Psoas muscle (tissue), 8 donors: ENCODE results near the gene XCL1. TPM values are rescaled to one million over a fixed set of nuclear protein-coding genes. Genes with fewer than 3 reads are reported as not detected.
A peak's percentile ranks its signal among the peaks of the same experiment; 100 is the strongest.

Experiments
- ATAC-seq, 4 donors: fragments of 200-7000 bp; cut with Tn5 transposase; one replicate each; pipeline ENCODE4 v1.9.1; 2020; ENCODE audit warnings: moderate library complexity in 3 of 4, mild to moderate bottlenecking in 2 of 4
- DNase-seq, 2 donors: peaks; one replicate each; pipeline ENCODE4 v3.0.0-alpha.2; 2020
- H3K27ac ChIP-seq: fragments of 200-600 bp; one replicate; pipeline ENCODE4 v1.8.0; 2022
- H3K27me3 ChIP-seq, 3 donors: fragments of 200-600 bp in 1 of 3; one replicate each; pipeline versions ENCODE4 v1.6.1 to v1.8.0; 2013 to 2022; ENCODE audit warnings: low read length in 2 of 3, mild to moderate bottlenecking in 2 of 3, moderate library complexity in 1 of 3; ENCODE audit not compliant: insufficient read depth in 3 of 3
- H3K36me3 ChIP-seq, 2 donors: fragments of 200-600 bp in 1 of 2; one replicate each; pipeline versions ENCODE4 v1.6.1 to v1.8.0; 2013 to 2022; ENCODE audit warnings: low read depth in 1 of 2, mild to moderate bottlenecking in 1 of 2, moderate library complexity in 1 of 2; ENCODE audit not compliant: insufficient read depth in 1 of 2
- H3K4me1 ChIP-seq: fragments of 200-600 bp; one replicate; pipeline ENCODE4 v1.8.0; 2022
- H3K4me3 ChIP-seq: fragments of 200-600 bp; one replicate; pipeline ENCODE4 v1.8.0; 2022; ENCODE audit warnings: mild to moderate bottlenecking
- H3K9me3 ChIP-seq: fragments of 200-600 bp; one replicate; pipeline ENCODE4 v1.8.0; 2022
- CTCF ChIP-seq: fragments of 200-600 bp; IDR thresholded peaks from one replicate; pipeline ENCODE4 v1.8.0; 2022; ENCODE audit warnings: antibody characterized with exemption
- WGBS, 3 donors: extraction: QIAGEN DNeasy Blood & Tissue Kit; methylation state at CpG; one replicate each; pipeline versions ENCODE4 v1.1.6 to v1.1.7; 2013; 5-methylcytosine and 5-hydroxymethylcytosine counted together
- intact Hi-C, 2 donors: fragments of 100-400 bp; cut with DNase I; formaldehyde crosslinking; loops; one replicate each; pipeline versions ENCODE4 v1.11.0 to v1.14.2; 2022
- polyA plus RNA-seq, 3 donors: library from polyadenylated mRNA; stranded (reverse); fragments of 200-250 nt; gene quantifications; one replicate each; pipeline ENCODE4 v1.2.3, GENCODE V29; 2013
- total RNA-seq, 4 donors: library from RNA; stranded (reverse); fragmentation: NEBNext Ultra II Directional in 2 of 4; extraction: Animal tissue kit (Norgen Biotek cat#: 25700) in 2 of 4; gene quantifications; one replicate each; pipeline versions ENCODE4 v1.2.1 to v1.2.4, GENCODE V29; 2021 to 2023
- donor health status: healthy with polysubstance abuse.
- donor health status: DM: no; HTN: no; CAD: no; lungs with moderate emphysema.
- donor health status: Bipolar disorder and iron deficiency.
- donor health status: healthy.
- donor health status: DM: yes; HTN: yes; CAD: no.
- donor health status: DM: no; HTN: no; CAD: no.
- donor health status: DM: no; HTN: no; CAD: no.
- donor health status: DM: yes; HTN: yes; CAD: no.

Gene XCL1
- total and polyA plus RNA-seq, 7 donors, result 0.03 to 0.28 TPM; not detected in 5

DNA sequence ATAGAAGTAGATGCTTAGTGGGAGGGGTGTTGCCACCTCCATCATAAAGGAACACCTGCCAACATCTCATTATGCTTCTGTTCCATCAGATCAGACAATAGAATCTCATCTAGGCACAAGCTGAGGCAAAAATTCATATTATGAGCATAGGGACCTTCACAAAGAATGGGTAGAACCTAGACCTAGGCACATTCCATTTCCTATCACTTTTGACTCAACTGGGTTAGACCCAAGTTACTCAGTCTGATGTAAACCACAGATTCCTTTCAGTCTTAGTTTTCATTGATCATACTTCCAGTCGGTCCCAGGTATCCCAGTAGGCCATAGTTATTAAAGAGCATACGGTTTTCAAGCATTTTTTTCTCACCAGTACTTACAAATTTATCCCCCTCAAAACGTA is 21.7 kb downstream of the XCL1 start:
- DNase-seq, result no peak
- Histone ChIP-seq H3K9me3 (no peaks in the 10 kb centered on the region), H3K27me3 (peaks cover 0 to 5% (median 0%) of the 10 kb centered on the region in 3 donors), H3K27ac (no peak overlapping the region), H3K4me1 (no peaks in the 10 kb centered on the region), H3K36me3 (no peaks in the 10 kb centered on the region), H3K4me3 (no peak overlapping the region)
- 76 to 91% (median 88%) methylated on average over 3 of the region's 3 CpGs for WGBS, 3 donors
- no peak for ATAC-seq
- intact Hi-C loops, result no loop called here
- TF ChIP-seq CTCF, result no peak

DNA sequence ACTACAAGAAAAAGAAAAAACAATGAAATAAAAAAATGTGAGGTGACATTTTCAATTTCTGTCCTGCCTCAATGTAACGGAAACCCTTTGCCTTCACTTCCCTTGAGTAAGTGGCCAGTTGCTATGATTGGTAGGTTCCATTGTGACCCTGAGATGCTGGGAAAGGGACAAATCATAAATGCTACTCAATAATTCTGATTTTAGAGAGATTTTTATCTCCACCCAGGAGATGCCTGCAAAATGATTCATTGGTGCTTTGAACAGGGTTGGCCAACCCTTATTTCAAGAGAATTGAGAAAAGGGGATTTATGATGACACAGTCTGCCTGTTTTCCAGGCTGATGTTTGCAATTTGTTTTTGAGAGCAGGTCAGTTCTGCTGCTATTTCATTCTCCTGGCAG is 22.5 kb downstream of the XCL1 start:
- H3K27me3 ChIP-seq, result peaks cover 0 to 2% (median 0%) of the 10 kb centered on the region in 3 donors
- no peaks in the 10 kb centered on the region for H3K36me3 ChIP-seq
- no peak for ATAC-seq
- peaks cover 3% of the 10 kb centered on the region for H3K4me1 ChIP-seq
- no peak for TF ChIP-seq CTCF
- no peaks in the 10 kb centered on the region for H3K9me3 ChIP-seq
- no peak overlapping the region for H3K27ac ChIP-seq
- H3K4me3 ChIP-seq, result no peak overlapping the region
- no peak for DNase-seq
- intact Hi-C loops, result no loop called here
- WGBS, 3 donors, result 94 to 100% (median 99%) methylated on average over 1 of the region's 1 CpG

DNA sequence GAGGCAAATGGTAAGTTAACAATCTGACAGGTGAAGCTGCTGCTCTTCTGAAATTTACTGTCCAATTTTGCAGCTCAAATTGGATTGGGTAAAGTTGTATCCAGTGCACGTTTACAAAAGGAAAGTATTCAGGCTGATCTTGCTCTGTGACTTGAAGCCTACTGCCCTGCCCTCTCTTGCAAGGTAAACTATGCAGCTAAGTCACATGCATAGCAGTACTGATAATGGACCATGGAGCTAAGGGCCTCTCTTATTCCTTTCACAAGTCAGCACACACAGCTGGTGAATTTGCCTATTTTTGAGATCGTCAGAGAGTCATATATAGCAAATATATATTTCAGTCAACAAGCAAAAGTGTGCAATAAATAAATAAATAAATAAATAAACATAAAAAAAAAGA is 23.2 kb downstream of the XCL1 start:
- intact Hi-C loops, result loop anchor here (2.0 to 5.0 kb wide), 3 partner anchors 748 to 948 kb away; no protein-coding TSS in a partner anchor
- no peaks in the 10 kb centered on the region for H3K36me3 ChIP-seq
- H3K27me3 ChIP-seq, result no peaks in the 10 kb centered on the region
- no peak overlapping the region for H3K27ac ChIP-seq
- no peak for TF ChIP-seq CTCF
- H3K4me3 ChIP-seq, result no peak overlapping the region
- 60 to 70% (median 66%) methylated on average over 2 of the region's 2 CpGs for WGBS, 3 donors
- no peaks in the 10 kb centered on the region for H3K9me3 ChIP-seq
- peaks cover 7% of the 10 kb centered on the region for H3K4me1 ChIP-seq
- ATAC-seq (no peak), DNase-seq (no peak)

- DNase-seq (no peak), ATAC-seq (no peak)
- Histone ChIP-seq H3K4me1 (peaks cover 14% of the 10 kb centered on the region), H3K27me3 (no peaks in the 10 kb centered on the region), H3K9me3 (no peaks in the 10 kb centered on the region), H3K4me3 (no peak overlapping the region), H3K36me3 (no peaks in the 10 kb centered on the region), H3K27ac (no peak overlapping the region)
- intact Hi-C loops, result loop anchor here (2.0 to 5.0 kb wide), 3 partner anchors 746 to 946 kb away; no protein-coding TSS in a partner anchor
- 78 to 84% (median 83%) methylated on average over 4 of the region's 4 CpGs for WGBS, 3 donors
- TF ChIP-seq CTCF, result no peak
Measured at GRCh38 chr1:168601051-168601450, 24.6 kb downstream of the XCL1 start.

GRCh38 chr1:168603501-168604110 is 27.2 kb downstream of the XCL1 start:
- DNase-seq (peak; percentile 75 to 87), ATAC-seq (peak; percentile 66 to 77 (median 72))
- 24 to 27% (median 26%) methylated on average over 4 of the region's 4 CpGs for WGBS, 3 donors
- peak; percentile 85 for TF ChIP-seq CTCF
- Histone ChIP-seq H3K4me1 (peaks cover 33% of the 10 kb centered on the region), H3K4me3 (no peak overlapping the region), H3K36me3 (no peaks in the 10 kb centered on the region), H3K27ac (peak overlapping the region; percentile 0), H3K27me3 (no peaks in the 10 kb centered on the region), H3K9me3 (no peaks in the 10 kb centered on the region)
- intact Hi-C loops, result loop anchor here (5.0 kb wide), 2 partner anchors 744 to 944 kb away; no protein-coding TSS in a partner anchor
